Measurements from ENCODE around the gene MIR17HG.
"Not testable (repeated sequence)": the region's sequence is repeated elsewhere in the genome, so short reads cannot be mapped to it uniquely, and the experiment has no call there.

MIR17HG gene

GRCh38 chr13:91347202-91347995 lies at the start of gene MIR17HG:
TSS of gene MIR17HG (plus strand) at chr13:91347687.
- DNase-seq, result peak; percentile 91

GRCh38 chr13:91298060-91298459 lies 49.4 kb upstream of the MIR17HG start:
- no peak for DNase-seq

- no peak for DNase-seq
Observed at GRCh38 chr13:91302111-91302510, 45.4 kb upstream of the MIR17HG start.

- DNase-seq, result no peak
Observed at GRCh38 chr13:91303031-91303430, 44.5 kb upstream of the MIR17HG start.

- DNase-seq, result no peak
Observed at GRCh38 chr13:91304741-91305140, 42.7 kb upstream of the MIR17HG start.

- DNase-seq, result no peak
Observed at GRCh38 chr13:91305652-91306051, 41.8 kb upstream of the MIR17HG start.

- no peak for DNase-seq
Observed at GRCh38 chr13:91307887-91308286, 39.6 kb upstream of the MIR17HG start.

GRCh38 chr13:91308299-91308698 lies 39.2 kb upstream of the MIR17HG start:
- no peak for DNase-seq

- DNase-seq, result no peak
Observed at GRCh38 chr13:91311491-91311890, 36.0 kb upstream of the MIR17HG start.

GRCh38 chr13:91312324-91312723 lies 35.2 kb upstream of the MIR17HG start:
- DNase-seq, result no peak

- peak; percentile 44 for DNase-seq
Observed at GRCh38 chr13:91313103-91313502, 34.4 kb upstream of the MIR17HG start.

GRCh38 chr13:91313581-91313980 lies 33.9 kb upstream of the MIR17HG start:
- no peak for DNase-seq

GRCh38 chr13:91314888-91315287 lies 32.6 kb upstream of the MIR17HG start:
- DNase-seq, result no peak

- no peak for DNase-seq
Observed at GRCh38 chr13:91318886-91319285, 28.6 kb upstream of the MIR17HG start.

- no peak for DNase-seq
Observed at GRCh38 chr13:91319996-91320395, 27.5 kb upstream of the MIR17HG start.

GRCh38 chr13:91320990-91321389 lies 26.5 kb upstream of the MIR17HG start:
- DNase-seq, result not testable (repeated sequence)

GRCh38 chr13:91323349-91323748 lies 24.1 kb upstream of the MIR17HG start:
- peak; percentile 12 for DNase-seq

- no peak for DNase-seq
Observed at GRCh38 chr13:91326146-91326545, 21.3 kb upstream of the MIR17HG start.

- no peak for DNase-seq
Observed at GRCh38 chr13:91328726-91329125, 18.8 kb upstream of the MIR17HG start.

- DNase-seq, result no peak
Observed at GRCh38 chr13:91329733-91330132, 17.8 kb upstream of the MIR17HG start.

- no peak for DNase-seq
Observed at GRCh38 chr13:91331047-91331915, 16.2 kb upstream of the MIR17HG start.

- DNase-seq, result no peak
Observed at GRCh38 chr13:91346062-91346461, 1.4 kb upstream of the MIR17HG start.

- peak; percentile 51 for DNase-seq
Observed at GRCh38 chr13:91346850-91347201, 661 bp upstream of the MIR17HG start.
